H1 (cell line): ENCODE results near the gene FAM193B. TPM values are rescaled to one million over a fixed set of nuclear protein-coding genes. Genes with fewer than 3 reads are reported as not detected.

Experiments
- CTCF ChIA-PET: fragments of 300-600 bp; sonication (Branson Sonifier 250); formaldehyde crosslinking; loops from one replicate; lab custom pipeline; 2021; ENCODE audit not compliant: partially characterized antibody; lab: Charles Lee
- POLR2A ChIA-PET: fragments of 300-600 bp; sonication (Branson Sonifier 250); formaldehyde crosslinking; loops from one replicate; lab custom pipeline; 2021; ENCODE audit warnings: inconsistent platforms; ENCODE audit not compliant: partially characterized antibody; lab: Charles Lee
- DNase-seq, 2 experiments: peaks; one replicate each; pipeline versions ENCODE4 v3.0.0 to v3.0.0-alpha.2; 2010 to 2022; ENCODE audit warnings: low spot score in 2 of 2, low read depth in 1 of 2, mixed read lengths in 1 of 2
- FAIRE-seq: peaks from 2 replicates; lab custom pipeline; 2011; peaks lifted over from hg19 to GRCh38; lab: Jason Lieb, UNC
- H2AFZ ChIP-seq: 2 replicates; pipeline ENCODE4 v1.8.1; 2012; ENCODE audit warnings: low read length, inconsistent platforms
- H2AK5ac ChIP-seq: 2 replicates; pipeline ENCODE4 v1.6.1; 2013; ENCODE audit warnings: low read depth, low read length
- H2BK120ac ChIP-seq: replicated peaks from 2 replicates; pipeline ENCODE3; 2013; ENCODE audit warnings: low read depth, low read length, inconsistent platforms
- H2BK12ac ChIP-seq: 2 replicates; pipeline ENCODE4 v1.6.1; 2013; ENCODE audit warnings: low read depth, low read length
- H2BK15ac ChIP-seq: 2 replicates; pipeline ENCODE4 v1.6.1; 2013; ENCODE audit warnings: low read length
- H2BK20ac ChIP-seq: 2 replicates; pipeline ENCODE4 v1.6.1; 2013; ENCODE audit warnings: low read length
- H2BK5ac ChIP-seq: 2 replicates; pipeline ENCODE4 v1.6.1; 2013; ENCODE audit warnings: low read depth, low read length
- H3K14ac ChIP-seq: 2 replicates; pipeline ENCODE4 v1.6.1; 2013; ENCODE audit warnings: inconsistent platforms; ENCODE audit not compliant: insufficient read length
- H3K18ac ChIP-seq: 2 replicates; pipeline ENCODE4 v1.6.1; 2013; ENCODE audit warnings: low read length; ENCODE audit errors: extremely low read depth
- H3K23ac ChIP-seq: 2 replicates; pipeline ENCODE4 v1.6.1; 2013; ENCODE audit warnings: inconsistent platforms; ENCODE audit not compliant: insufficient read length
- H3K23me2 ChIP-seq: 2 replicates; pipeline ENCODE4 v1.6.1; 2013; ENCODE audit warnings: low read depth, low read length
- H3K27ac ChIP-seq: 2 replicates; pipeline ENCODE4 v1.6.1; 2011; ENCODE audit warnings: low read depth, low read length, inconsistent platforms
- H3K27me3 ChIP-seq, 4 experiments: replicated peaks in 1 of 4; 1 replicate in 1 of 4; 2 replicates in 3 of 4; pipeline versions ENCODE4 v1.6.1 to v1.8.1; 2011 to 2013; ENCODE audit warnings: low read length in 3 of 4, mild to moderate bottlenecking in 3 of 4, inconsistent platforms in 2 of 4, mixed read lengths in 2 of 4, moderate library complexity in 1 of 4; ENCODE audit not compliant: control insufficient read depth in 3 of 4, insufficient read depth in 3 of 4; ENCODE audit errors: extremely low read depth in 1 of 4
- H3K36me3 ChIP-seq, 4 experiments: 2 replicates each; pipeline versions ENCODE4 v1.6.1 to v1.8.1; 2011 to 2013; ENCODE audit warnings: mild to moderate bottlenecking in 4 of 4, low read length in 3 of 4, moderate library complexity in 2 of 4, control low read depth in 1 of 4, inconsistent platforms in 1 of 4; ENCODE audit not compliant: insufficient read depth in 4 of 4, control insufficient read depth in 2 of 4
- H3K4ac ChIP-seq: replicated peaks from 2 replicates; pipeline ENCODE3; 2013; ENCODE audit warnings: low read length, low read depth, mixed read lengths, inconsistent platforms; ENCODE audit not compliant: insufficient read length
- H3K4me1 ChIP-seq, 4 experiments: replicated peaks in 1 of 4; 1 replicate in 1 of 4; 2 replicates in 3 of 4; pipeline versions ENCODE4 v1.6.1 to v1.8.1; 2011 to 2013; ENCODE audit warnings: low read length in 3 of 4, inconsistent platforms in 2 of 4, mixed read lengths in 1 of 4; ENCODE audit not compliant: insufficient read depth in 4 of 4, control insufficient read depth in 3 of 4
- H3K4me2 ChIP-seq, 2 experiments: 2 replicates each; pipeline versions ENCODE4 v1.6.1 to v1.8.1; 2011 to 2013; ENCODE audit warnings: low read depth in 2 of 2, low read length in 2 of 2, control low read depth in 1 of 2, inconsistent platforms in 1 of 2, mild to moderate bottlenecking in 1 of 2; ENCODE audit not compliant: insufficient read depth in 1 of 2
- H3K4me3 ChIP-seq, 4 experiments: fragments of 200-600, 300-600 bp in 1 of 4; sonication (generic), shearing (Covaris generic), sonication (Bioruptor Twin) in 1 of 4; 2 replicates each; pipeline versions ENCODE4 v1.5.1 to v1.8.1; 2011 to 2016; ENCODE audit warnings: low read length in 4 of 4, low read depth in 3 of 4, control low read depth in 2 of 4, inconsistent platforms in 2 of 4, mild to moderate bottlenecking in 2 of 4, mixed read lengths in 1 of 4, moderate library complexity in 1 of 4; ENCODE audit not compliant: insufficient read depth in 2 of 4; ENCODE audit errors: extremely low read depth in 1 of 4
- H3K56ac ChIP-seq: replicated peaks from 2 replicates; pipeline ENCODE3; 2013; ENCODE audit warnings: low read depth, mild to moderate bottlenecking, mixed read lengths, low read length, inconsistent platforms; ENCODE audit not compliant: insufficient read length
- H3K79me1 ChIP-seq: 2 replicates; pipeline ENCODE4 v1.6.1; 2013; ENCODE audit warnings: low read depth, low read length, control low read depth
- H3K79me2 ChIP-seq, 2 experiments: 2 replicates each; pipeline versions ENCODE4 v1.6.1 to v1.8.1; 2012 to 2013; ENCODE audit warnings: low read length in 2 of 2, mild to moderate bottlenecking in 2 of 2, inconsistent platforms in 1 of 2; ENCODE audit not compliant: insufficient read depth in 2 of 2, control insufficient read depth in 1 of 2
- H3K9ac ChIP-seq, 4 experiments: replicated peaks in 1 of 4; 1 replicate in 1 of 4; 2 replicates in 3 of 4; pipeline versions ENCODE4 v1.6.1 to v1.8.1; 2011 to 2013; ENCODE audit warnings: low read depth in 3 of 4, low read length in 3 of 4, control low read depth in 2 of 4, mild to moderate bottlenecking in 2 of 4, moderate library complexity in 2 of 4, inconsistent platforms in 1 of 4; ENCODE audit errors: extremely low read depth in 1 of 4
- H3K9me3 ChIP-seq, 2 experiments: 2 replicates each; pipeline versions ENCODE4 v1.6.1 to v1.8.1; 2012 to 2013; ENCODE audit warnings: mild to moderate bottlenecking in 2 of 2, moderate library complexity in 2 of 2, control low read depth in 1 of 2, inconsistent platforms in 1 of 2, low read depth in 1 of 2, low read length in 1 of 2, mixed read lengths in 1 of 2; ENCODE audit not compliant: insufficient read depth in 2 of 2
- H4K20me1 ChIP-seq, 2 experiments: replicated peaks in 1 of 2; 2 replicates each; pipeline versions ENCODE3 to v1.8.1; 2011 to 2013; ENCODE audit warnings: inconsistent platforms in 2 of 2, low read length in 2 of 2, mild to moderate bottlenecking in 1 of 2; ENCODE audit not compliant: insufficient read depth in 2 of 2, control insufficient read depth in 1 of 2
- H4K5ac ChIP-seq: 2 replicates; pipeline ENCODE4 v1.6.1; 2013; ENCODE audit warnings: low read length, low read depth, mixed read lengths, inconsistent platforms; ENCODE audit not compliant: insufficient read length
- H4K8ac ChIP-seq: 2 replicates; pipeline ENCODE4 v1.8.0; 2013; ENCODE audit warnings: mild to moderate bottlenecking, moderate library complexity, low read length, inconsistent platforms; ENCODE audit not compliant: insufficient read depth; ENCODE audit errors: extremely low read depth
- H4K91ac ChIP-seq: replicated peaks from 2 replicates; pipeline ENCODE3; 2013; ENCODE audit warnings: low read length, mixed read lengths, inconsistent platforms; ENCODE audit not compliant: insufficient read length
- CTCF ChIP-seq, 3 experiments: IDR thresholded peaks; 1 replicate in 2 of 3; 2 replicates in 1 of 3; pipeline versions ENCODE4 v1.5.1 to v1.6.1; 2011; ENCODE audit warnings: low read length in 3 of 3, mild to moderate bottlenecking in 3 of 3, inconsistent platforms in 2 of 3, low read depth in 1 of 3, moderate library complexity in 1 of 3; ENCODE audit not compliant: insufficient read depth in 1 of 3; ENCODE audit errors: control extremely low read depth in 1 of 3
- EP300 ChIP-seq, 2 experiments: IDR thresholded peaks; 1 replicate in 1 of 2; 2 replicates in 1 of 2; pipeline ENCODE4 v1.6.1; 2011 to 2012; ENCODE audit warnings: low read depth in 2 of 2, low read length in 2 of 2, mild to moderate bottlenecking in 2 of 2, borderline replicate concordance in 1 of 2, inconsistent platforms in 1 of 2, moderate library complexity in 1 of 2
- KDM1A ChIP-seq: fragments of 200-600, 300-600 bp; sonication (generic); IDR thresholded peaks from 2 replicates; pipeline ENCODE4 v1.7.1; 2016; ENCODE audit warnings: mild to moderate bottlenecking, low read length, borderline replicate concordance
- WGBS, 2 experiments: shearing (Covaris generic) in 1 of 2; methylation state at CpG; one replicate each; pipeline versions ENCODE4 v1.1.6 to v1.1.7; 2013 to 2015; ENCODE audit warnings: low lambda C conversion rate in 2 of 2, mixed read lengths in 2 of 2, inconsistent platforms in 1 of 2, low coverage in 1 of 2, missing lambda C conversion rate in 1 of 2; ENCODE audit not compliant: insufficient replicate concordance in 2 of 2, insufficient coverage in 1 of 2, insufficient read length in 1 of 2; ENCODE audit errors: extremely low coverage in 1 of 2, missing lambda C conversion rate in 1 of 2; 5-methylcytosine and 5-hydroxymethylcytosine counted together
- polyA plus RNA-seq, 7 experiments: library from polyadenylated mRNA; depleted of rRNA in 3 of 7; stranded (reverse) in 5 of 7; unstranded in 2 of 7; fragments of >200 nt in 5 of 7; fragments of 200-250 nt in 2 of 7; gene quantifications; 1 replicate in 5 of 7; 2 replicates in 1 of 7; 4 replicates in 1 of 7; pipeline versions ENCODE4 v1.2.1 to v1.2.3, GENCODE V29; 2011 to 2013; ENCODE audit warnings: missing spikeins in 2 of 7, mixed read lengths in 2 of 7
- total RNA-seq: library from RNA; stranded (reverse); fragmentation: NEBNext Ultra II Directional; extraction: Animal tissue kit (Norgen Biotek cat#: 25700); gene quantifications from 2 replicates; pipeline ENCODE4 v1.2.1, GENCODE V29; 2021

FAM193B gene
- total and polyA plus RNA-seq, 2 of the 8 experiments (the other 6 are each of a cell fraction or from before 2014, with no cell fraction given), result 49.9 to 69.8 TPM

- TF ChIP-seq CTCF (IDR thresholded peaks at IDR 0.05; ENCODE audit: control extremely low read depth in 1 of 3, insufficient read depth in 1 of 3, low read depth in 1 of 3, low read length in 3 of 3) (peak in 1 of 3 experiments; percentile 4; a peak in 1 of 4 replicates), KDM1A (no peak), EP300 (IDR thresholded peaks at IDR 0.05; ENCODE audit: borderline replicate concordance in 1 of 2, low read depth in 2 of 2, low read length in 2 of 2) (no peak)
- no peak overlapping the region for H2BK5ac ChIP-seq
- no peak overlapping the region for H3K27ac ChIP-seq
- no peaks in the 10 kb centered on the region for H3K9me3 ChIP-seq
- no peak overlapping the region; a peak in 1 of 7 replicates for H3K9ac ChIP-seq
- H3K18ac ChIP-seq, result no peak overlapping the region
- CTCF ChIA-PET, result interaction anchor here (0.7 to 12.7 kb wide), 4 partner anchors 9 to 27 kb away, joined by 4 to 306 read pairs (median 6); partner anchors contain the start of genes DDX41, DOK3 and PDLIM7
- DNase-seq (no peak), FAIRE-seq (no peak)
- POLR2A ChIA-PET, result interaction anchor here (1.1 to 67.5 kb wide), 3 partner anchors 5 to 29 kb away, joined by 3 to 3349 read pairs (median 3349); partner anchors contain the start of genes DBN1, DOK3, PDLIM7 and PRR7
- H4K8ac ChIP-seq, result no peak overlapping the region
- H2BK12ac ChIP-seq, result no peak overlapping the region
- H2AFZ ChIP-seq, result no peak overlapping the region
- no peak overlapping the region for H3K14ac ChIP-seq
- no peak overlapping the region for H3K56ac ChIP-seq
- no peak overlapping the region for H3K23ac ChIP-seq
- no peak overlapping the region for H2BK15ac ChIP-seq
- H3K79me2 ChIP-seq, result no peaks in the 10 kb centered on the region
- no peak overlapping the region for H4K5ac ChIP-seq
- peaks cover 5% of the 10 kb centered on the region; the same call in 1 of the 2 replicates for H3K79me1 ChIP-seq
- H3K4me2 ChIP-seq, result no peak overlapping the region
- H3K27me3 ChIP-seq, result no peaks in the 10 kb centered on the region
- H3K23me2 ChIP-seq, result no peaks in the 10 kb centered on the region
- H2AK5ac ChIP-seq, result no peak overlapping the region; the same call in 1 of the 2 replicates
- H4K20me1 ChIP-seq, result peaks cover 5 to 13% of the 10 kb centered on the region in 2 experiments
- H2BK20ac ChIP-seq, result no peak overlapping the region
- H3K4me3 ChIP-seq, result no peak overlapping the region
- H3K36me3 ChIP-seq, result peaks cover 21 to 56% (median 36%) of the 10 kb centered on the region in 4 experiments
- H4K91ac ChIP-seq, result peak overlapping the region; percentile 40
- H2BK120ac ChIP-seq, result no peak overlapping the region
- WGBS, 2 experiments, result 82% methylated on average over 13 of the region's 13 CpGs; no CpG with 5 or more reads in 1 of the 2 experiments
- H3K4ac ChIP-seq, result no peak overlapping the region
- H3K4me1 ChIP-seq, result peaks cover 0 to 3% (median 0%) of the 10 kb centered on the region in 4 experiments; a peak in 1 of 7 replicates
These were observed 69.3 kb downstream of the FAM193B start for GRCh38 chr5:177484902-177485549.
